GM12872 (cell line): ENCODE data around the gene GOLGA3.

Experiments used
- CTCF ChIP-seq: IDR thresholded peaks from 3 replicates; pipeline ENCODE4 v1.5.1; 2011; ENCODE audit warnings: low read depth, mild to moderate bottlenecking, low read length, moderate library complexity; ENCODE audit not compliant: insufficient read depth

GOLGA3 gene

DNA sequence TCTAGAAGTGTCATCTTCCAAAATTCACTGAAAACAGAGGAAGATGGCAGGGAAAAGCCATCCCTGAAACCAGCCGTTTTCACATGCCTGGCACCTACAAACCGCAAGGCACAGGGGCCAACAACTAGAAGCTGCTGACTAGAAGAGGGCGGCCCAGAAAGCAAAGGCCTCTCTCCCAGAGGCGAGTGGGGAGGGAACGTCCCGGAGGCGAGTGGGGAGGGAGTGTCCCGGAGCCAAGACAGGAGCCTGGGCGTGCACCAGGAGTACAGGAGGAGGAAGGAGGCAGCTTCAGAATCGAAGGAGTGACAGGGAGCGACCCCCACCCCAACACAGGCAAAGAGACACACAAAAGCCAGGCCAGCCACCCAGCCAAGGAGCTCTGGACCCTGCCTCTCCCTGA, 88.0 kb downstream of the GOLGA3 start:
- TF ChIP-seq CTCF, result no peak

DNA sequence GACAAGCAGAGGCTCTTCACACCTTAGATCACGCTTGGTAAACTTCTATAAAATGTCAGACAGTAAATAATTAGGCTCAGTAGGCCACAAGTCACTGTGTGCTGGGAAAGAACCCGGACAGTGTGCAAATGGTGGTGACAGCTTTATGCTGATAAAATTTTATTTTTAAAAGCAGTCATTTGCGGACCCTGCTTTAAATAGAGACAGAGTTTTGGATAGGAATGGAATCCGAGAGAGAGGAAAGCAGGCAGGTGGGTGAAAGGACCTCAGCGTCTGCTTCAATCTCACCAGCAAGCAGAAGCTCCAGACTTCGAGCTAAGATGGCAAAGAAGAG, 88.4 kb downstream of the GOLGA3 start:
- no peak for TF ChIP-seq CTCF

DNA sequence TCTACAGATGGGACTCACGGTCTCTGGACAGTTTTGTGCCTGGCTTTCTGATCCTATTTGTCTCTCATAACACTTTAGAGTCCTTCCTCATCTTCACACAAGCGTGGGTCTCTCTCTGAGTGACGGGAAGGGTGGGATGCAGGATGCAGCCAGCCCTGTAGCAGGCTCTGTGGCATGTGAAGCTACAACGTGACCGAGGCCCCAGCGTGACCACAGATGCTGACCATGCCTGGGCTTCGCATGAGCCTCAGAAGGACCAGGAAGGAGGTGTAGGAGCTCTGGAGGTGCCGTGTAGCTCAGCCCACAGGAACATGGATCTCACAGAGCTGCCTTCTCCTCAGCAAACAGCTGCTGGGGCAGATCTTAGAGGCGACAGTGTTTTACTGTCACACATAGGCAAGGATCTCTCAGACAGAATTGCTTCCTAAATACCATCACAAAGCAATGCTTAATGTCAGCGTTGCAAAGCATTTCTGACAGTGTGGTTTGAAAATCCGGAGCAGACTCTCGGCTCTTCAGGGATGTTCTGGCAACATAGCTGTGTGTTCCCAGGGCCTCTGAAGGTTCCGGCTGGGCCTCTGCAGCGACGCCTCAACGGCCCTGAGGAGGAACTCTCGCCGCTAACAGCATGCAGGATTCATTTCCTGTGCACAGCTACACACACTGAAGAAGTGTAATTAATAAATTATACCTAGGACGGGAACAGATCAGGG, 88.9 kb downstream of the GOLGA3 start:
- TF ChIP-seq CTCF, result no peak

- no peak for TF ChIP-seq CTCF
These were observed 91.8 kb downstream of the GOLGA3 start for GRCh38 chr12:132736913-132737312.

- no peak for TF ChIP-seq CTCF
These were observed 92.3 kb downstream of the GOLGA3 start for GRCh38 chr12:132736378-132736777.

DNA sequence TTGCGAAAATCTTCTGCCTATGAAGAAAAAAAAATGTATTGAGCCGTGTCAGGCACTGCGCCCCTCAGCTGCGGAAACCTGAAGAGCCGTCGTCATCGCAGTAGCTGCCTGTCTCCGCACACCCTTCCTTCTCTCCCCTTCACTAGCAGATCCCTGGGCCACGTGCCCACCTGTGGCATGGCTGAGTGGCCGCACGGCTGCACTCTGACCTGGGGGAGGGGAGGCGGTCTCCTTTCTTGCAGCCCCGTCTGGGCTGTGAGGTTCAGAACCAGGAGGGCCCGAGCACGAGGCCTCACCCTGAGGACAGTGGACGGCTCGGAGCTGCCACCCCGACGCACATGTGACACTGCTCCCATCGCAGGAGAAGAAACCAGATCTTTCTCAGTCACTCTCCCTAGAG, 93.2 kb downstream of the GOLGA3 start:
- TF ChIP-seq CTCF, result no peak

GRCh38 chr12:132734206-132734605, 94.5 kb downstream of the GOLGA3 start:
- no peak for TF ChIP-seq CTCF
